Mesendoderm (in vitro differentiated cells): ENCODE measurements around the gene SLC1A2.
A peak's percentile ranks its signal among the peaks of the same experiment; 100 is the strongest.

Source experiments
- DNase-seq: peaks from one replicate; pipeline ENCODE4 v3.0.0; 2013
- H2AK5ac ChIP-seq: 2 replicates; pipeline ENCODE4 v1.6.1; 2013; ENCODE audit warnings: low read length, inconsistent platforms
- H2BK120ac ChIP-seq: 2 replicates; pipeline ENCODE4 v1.6.1; 2013; ENCODE audit warnings: low read depth, mild to moderate bottlenecking, low read length, moderate library complexity, mixed read lengths
- H2BK15ac ChIP-seq: replicated peaks from 2 replicates; pipeline ENCODE4 v1.6.1; 2013; ENCODE audit warnings: low read depth, mild to moderate bottlenecking, moderate library complexity
- H2BK5ac ChIP-seq: 2 replicates; pipeline ENCODE4 v1.6.1; 2013; ENCODE audit warnings: low read length, inconsistent platforms
- H3K18ac ChIP-seq: 2 replicates; pipeline ENCODE4 v1.6.1; 2013; ENCODE audit warnings: mild to moderate bottlenecking, low read length, mixed read lengths
- H3K23ac ChIP-seq: one replicate; pipeline ENCODE4 v1.6.1; 2013; ENCODE audit warnings: low read length
- H3K27ac ChIP-seq: 2 replicates; pipeline ENCODE4 v1.5.1; 2013; ENCODE audit warnings: low read depth, mild to moderate bottlenecking, inconsistent platforms, low read length, moderate library complexity
- H3K27me3 ChIP-seq: 2 replicates; pipeline ENCODE4 v1.6.1; 2013; ENCODE audit warnings: low read length, control low read depth, mild to moderate bottlenecking, inconsistent platforms; ENCODE audit not compliant: insufficient read depth, poor library complexity
- H3K36me3 ChIP-seq: 2 replicates; pipeline ENCODE4 v1.6.1; 2013; ENCODE audit warnings: low read length, inconsistent platforms; ENCODE audit not compliant: control insufficient read depth, insufficient read depth
- H3K4ac ChIP-seq: one replicate; pipeline ENCODE4 v1.6.1; 2013; ENCODE audit warnings: low read depth, mild to moderate bottlenecking, low read length, moderate library complexity
- H3K4me1 ChIP-seq: 2 replicates; pipeline ENCODE4 v1.6.1; 2013; ENCODE audit warnings: low read depth, low read length, inconsistent platforms; ENCODE audit not compliant: control insufficient read depth
- H3K4me2 ChIP-seq: 2 replicates; pipeline ENCODE4 v1.6.1; 2013; ENCODE audit warnings: low read length
- H3K4me3 ChIP-seq: 2 replicates; pipeline ENCODE4 v1.5.1; 2013; ENCODE audit warnings: mild to moderate bottlenecking, low read length
- H3K56ac ChIP-seq: one replicate; pipeline ENCODE4 v1.6.1; 2013; ENCODE audit warnings: low read length
- H3K79me1 ChIP-seq: 2 replicates; pipeline ENCODE4 v1.6.1; 2013; ENCODE audit warnings: low read length, inconsistent platforms
- H3K79me2 ChIP-seq: 2 replicates; pipeline ENCODE4 v1.6.1; 2013; ENCODE audit warnings: mild to moderate bottlenecking, low read length; ENCODE audit not compliant: control insufficient read depth, insufficient read depth
- H3K9ac ChIP-seq: 2 replicates; pipeline ENCODE4 v1.6.1; 2013; ENCODE audit warnings: low read length, inconsistent platforms
- H4K5ac ChIP-seq: one replicate; pipeline ENCODE4 v1.6.1; 2013; ENCODE audit warnings: low read length
- H4K8ac ChIP-seq: one replicate; pipeline ENCODE4 v1.6.1; 2013; ENCODE audit warnings: low read depth, mild to moderate bottlenecking, control low read depth, low read length, moderate library complexity
- WGBS: extraction: QIAGEN DNeasy Blood & Tissue Kit; methylation state at CpG from one replicate; pipeline ENCODE4 v1.1.7; 2013; ENCODE audit warnings: low lambda C conversion rate, missing lambda C conversion rate; ENCODE audit not compliant: insufficient coverage; ENCODE audit errors: extremely low coverage; 5-methylcytosine and 5-hydroxymethylcytosine counted together

Gene SLC1A2

GRCh38 chr11:35365961-35366360, 53.4 kb downstream of the SLC1A2 start:
- Histone ChIP-seq H3K36me3 (no peaks in the 10 kb centered on the region), H4K5ac (no peak overlapping the region), H3K4me2 (no peak overlapping the region), H3K27me3 (no peaks in the 10 kb centered on the region), H4K8ac (no peak overlapping the region), H3K9ac (no peak overlapping the region), H2BK15ac (no peak overlapping the region), H3K4ac (no peak overlapping the region), H3K79me2 (no peaks in the 10 kb centered on the region), H2BK120ac (no peak overlapping the region), H3K23ac (no peak overlapping the region), H3K27ac (no peak overlapping the region), H3K56ac (no peak overlapping the region), H3K4me1 (no peaks in the 10 kb centered on the region), H2BK5ac (no peak overlapping the region), H3K18ac (no peak overlapping the region), H3K4me3 (no peak overlapping the region), H2AK5ac (no peak overlapping the region), H3K79me1 (no peaks in the 10 kb centered on the region)
- no CpG with 5 or more reads among the region's 4 CpGs for WGBS
- DNase-seq: no peak

GRCh38 chr11:35365395-35365794, 54.0 kb downstream of the SLC1A2 start:
- Histone ChIP-seq H3K4me3 (no peak overlapping the region), H3K4ac (no peak overlapping the region), H3K9ac (no peak overlapping the region), H4K5ac (no peak overlapping the region), H3K27ac (no peak overlapping the region), H4K8ac (no peak overlapping the region), H3K79me1 (no peaks in the 10 kb centered on the region), H2BK120ac (no peak overlapping the region), H3K79me2 (no peaks in the 10 kb centered on the region), H3K56ac (no peak overlapping the region), H3K4me1 (no peaks in the 10 kb centered on the region), H2AK5ac (no peak overlapping the region), H3K23ac (no peak overlapping the region), H3K27me3 (no peaks in the 10 kb centered on the region), H3K4me2 (no peak overlapping the region), H3K36me3 (no peaks in the 10 kb centered on the region), H2BK5ac (no peak overlapping the region), H3K18ac (no peak overlapping the region), H2BK15ac (no peak overlapping the region)
- WGBS: no CpG with 5 or more reads among the region's 5 CpGs
- no peak for DNase-seq

GRCh38 chr11:35363854-35364780, 55.2 kb downstream of the SLC1A2 start:
- WGBS: no CpG with 5 or more reads among the region's 2 CpGs
- Histone ChIP-seq H2AK5ac (no peak overlapping the region), H2BK120ac (no peak overlapping the region), H3K9ac (no peak overlapping the region), H3K27me3 (no peaks in the 10 kb centered on the region), H3K27ac (no peak overlapping the region), H3K56ac (no peak overlapping the region), H3K4ac (no peak overlapping the region), H3K4me2 (no peak overlapping the region), H3K79me1 (no peaks in the 10 kb centered on the region), H2BK15ac (no peak overlapping the region), H3K4me3 (no peak overlapping the region), H3K18ac (no peak overlapping the region), H3K4me1 (no peaks in the 10 kb centered on the region), H3K23ac (no peak overlapping the region), H2BK5ac (no peak overlapping the region), H3K36me3 (no peaks in the 10 kb centered on the region), H3K79me2 (no peaks in the 10 kb centered on the region), H4K5ac (no peak overlapping the region), H4K8ac (no peak overlapping the region)
- DNase-seq: peak; percentile 31

GRCh38 chr11:35363246-35363801, 56.0 kb downstream of the SLC1A2 start:
- H3K27ac ChIP-seq: no peak overlapping the region
- H3K4me1 ChIP-seq: no peaks in the 10 kb centered on the region
- H3K4me2 ChIP-seq: no peak overlapping the region
- no peak overlapping the region for H3K56ac ChIP-seq
- no peak overlapping the region for H4K8ac ChIP-seq
- no peak overlapping the region for H2AK5ac ChIP-seq
- DNase-seq: no peak
- no peak overlapping the region for H2BK120ac ChIP-seq
- H4K5ac ChIP-seq: no peak overlapping the region
- H3K4ac ChIP-seq: no peak overlapping the region
- H3K4me3 ChIP-seq: no peak overlapping the region
- no peaks in the 10 kb centered on the region for H3K79me2 ChIP-seq
- H3K18ac ChIP-seq: no peak overlapping the region
- H2BK5ac ChIP-seq: no peak overlapping the region
- no peak overlapping the region for H3K23ac ChIP-seq
- H3K79me1 ChIP-seq: no peaks in the 10 kb centered on the region
- no peaks in the 10 kb centered on the region for H3K27me3 ChIP-seq
- no peak overlapping the region for H2BK15ac ChIP-seq
- H3K36me3 ChIP-seq: no peaks in the 10 kb centered on the region
- H3K9ac ChIP-seq: no peak overlapping the region
- no CpG with 5 or more reads among the region's 5 CpGs for WGBS

- Histone ChIP-seq H3K4ac (no peak overlapping the region), H3K9ac (no peak overlapping the region), H4K8ac (no peak overlapping the region), H3K4me1 (no peaks in the 10 kb centered on the region), H3K79me1 (no peaks in the 10 kb centered on the region), H3K79me2 (no peaks in the 10 kb centered on the region), H3K18ac (no peak overlapping the region), H3K36me3 (no peaks in the 10 kb centered on the region), H3K27me3 (no peaks in the 10 kb centered on the region), H2AK5ac (no peak overlapping the region), H3K4me2 (no peak overlapping the region), H2BK15ac (no peak overlapping the region), H2BK5ac (no peak overlapping the region), H4K5ac (no peak overlapping the region), H3K27ac (no peak overlapping the region), H3K56ac (no peak overlapping the region), H3K4me3 (no peak overlapping the region), H2BK120ac (no peak overlapping the region), H3K23ac (no peak overlapping the region)
- no CpG with 5 or more reads among the region's 2 CpGs for WGBS
- peak; percentile 57 for DNase-seq
Observed at GRCh38 chr11:35362521-35362980, 56.8 kb downstream of the SLC1A2 start.
